Measurements from ENCODE around the gene PPIP5K1.

Gene PPIP5K1

DNA sequence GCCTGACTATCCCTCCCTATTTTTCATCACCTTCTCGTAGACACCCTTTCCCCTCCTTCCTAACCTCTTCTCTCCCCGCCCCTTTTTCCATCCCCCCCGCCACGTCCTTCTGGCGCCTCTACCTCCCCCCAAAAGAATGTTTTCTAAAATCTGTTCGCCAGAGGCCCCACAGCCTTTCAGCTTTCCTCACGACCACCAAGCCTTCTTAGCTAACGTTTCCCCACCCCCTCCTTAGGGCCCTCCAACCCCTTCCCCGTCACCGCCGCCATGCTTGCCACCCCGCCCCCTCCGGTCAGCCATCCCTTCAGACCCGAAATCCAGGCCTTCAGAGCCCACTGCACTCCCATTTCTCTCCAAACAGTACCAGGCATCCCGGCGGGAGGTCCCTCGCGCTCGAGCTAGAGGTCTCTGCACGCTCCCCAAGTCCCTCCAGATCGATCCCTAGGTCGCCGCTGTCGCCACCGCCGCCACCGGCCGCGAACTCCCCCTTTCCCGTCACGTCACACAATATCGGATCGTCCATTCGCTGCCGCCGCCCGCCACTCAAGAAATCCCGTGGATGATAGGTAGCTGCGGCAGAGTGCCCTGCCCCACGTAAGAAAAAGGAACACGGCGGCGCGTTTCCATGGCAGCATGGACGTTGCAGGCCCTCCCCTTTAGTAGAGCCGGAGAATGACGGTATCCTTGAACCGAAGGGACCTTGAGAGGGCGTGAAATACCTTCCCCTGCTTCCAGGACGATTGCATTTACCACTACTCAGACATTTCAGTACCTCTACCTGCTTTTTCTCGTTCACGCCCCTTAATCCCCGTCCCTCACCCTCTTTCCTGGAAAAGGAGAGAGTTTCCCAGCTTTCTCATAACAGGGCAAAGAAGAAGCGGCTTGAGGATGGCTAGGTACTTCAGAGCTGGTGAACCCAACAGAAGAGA is 97.1 kb downstream of the PPIP5K1 start, which contains the start of gene TP53BP1 (continued):
- TF ChIP-seq, protein P1, sequence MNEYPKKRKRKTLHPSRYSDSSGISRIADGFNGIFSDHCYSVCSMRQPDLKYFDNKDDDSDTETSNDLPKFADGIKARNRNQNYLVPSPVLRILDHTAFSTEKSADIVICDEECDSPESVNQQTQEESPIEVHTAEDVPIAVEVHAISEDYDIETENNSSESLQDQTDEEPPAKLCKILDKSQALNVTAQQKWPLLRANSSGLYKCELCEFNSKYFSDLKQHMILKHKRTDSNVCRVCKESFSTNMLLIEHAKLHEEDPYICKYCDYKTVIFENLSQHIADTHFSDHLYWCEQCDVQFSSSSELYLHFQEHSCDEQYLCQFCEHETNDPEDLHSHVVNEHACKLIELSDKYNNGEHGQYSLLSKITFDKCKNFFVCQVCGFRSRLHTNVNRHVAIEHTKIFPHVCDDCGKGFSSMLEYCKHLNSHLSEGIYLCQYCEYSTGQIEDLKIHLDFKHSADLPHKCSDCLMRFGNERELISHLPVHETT (tag by site-specific recombination; IDR thresholded peaks at IDR 0.05), result no peak
- TF ChIP-seq ZNF777 (tag by site-specific recombination; IDR thresholded peaks at IDR 0.05; ENCODE audit: borderline replicate concordance) (no peak), ZNF423 (tag by site-specific recombination; IDR thresholded peaks at IDR 0.05) (no peak), PRDM1 (tag by site-specific recombination; IDR thresholded peaks at IDR 0.05) (peak; percentile 47; the same call in 1 of the 2 replicates), ZNF19 (tag by site-specific recombination; IDR thresholded peaks at IDR 0.05; ENCODE audit: low read depth) (no peak), ZNF701 (tag by site-specific recombination; IDR thresholded peaks at IDR 0.05) (no peak), ZNF155 (tag by site-specific recombination; IDR thresholded peaks at IDR 0.05) (no peak), ZNF645 (tag by site-specific recombination; IDR thresholded peaks at IDR 0.05) (no peak), ZNF626 (tag by site-specific recombination; IDR thresholded peaks at IDR 0.05) (no peak), ZNF416 (tag by site-specific recombination; IDR thresholded peaks at IDR 0.05) (no peak), ZNF18 (tag by site-specific recombination; IDR thresholded peaks at IDR 0.05) (no peak), ZFP37 (tag by site-specific recombination; IDR thresholded peaks at IDR 0.05) (no peak), KLF16 (tag by site-specific recombination; IDR thresholded peaks at IDR 0.05) (peak; percentile 83), ZNF473 (tag by site-specific recombination; IDR thresholded peaks at IDR 0.05) (no peak), ZNF776 (tag by site-specific recombination; IDR thresholded peaks at IDR 0.05; ENCODE audit: borderline replicate concordance) (no peak), ZNF514 (tag by site-specific recombination; IDR thresholded peaks at IDR 0.05) (no peak), ZNF600 (tag by site-specific recombination; IDR thresholded peaks at IDR 0.05) (peak; percentile 72; the same call in 1 of the 2 replicates), ZNF658 (tag by site-specific recombination; IDR thresholded peaks at IDR 0.05) (no peak), ZNF548 (tag by site-specific recombination; IDR thresholded peaks at IDR 0.05) (no peak), RBAK (tag by site-specific recombination; IDR thresholded peaks at IDR 0.05) (no peak), GLIS1 (tag by site-specific recombination; IDR thresholded peaks at IDR 0.05) (peak; percentile 51; the same call in 1 of the 2 replicates), HOXC10 (CRISPR knock-in tag; IDR thresholded peaks at IDR 0.05) (no peak), ZNF239 (tag by site-specific recombination; IDR thresholded peaks at IDR 0.05) (no peak)
- TF ChIP-seq, protein P2, sequence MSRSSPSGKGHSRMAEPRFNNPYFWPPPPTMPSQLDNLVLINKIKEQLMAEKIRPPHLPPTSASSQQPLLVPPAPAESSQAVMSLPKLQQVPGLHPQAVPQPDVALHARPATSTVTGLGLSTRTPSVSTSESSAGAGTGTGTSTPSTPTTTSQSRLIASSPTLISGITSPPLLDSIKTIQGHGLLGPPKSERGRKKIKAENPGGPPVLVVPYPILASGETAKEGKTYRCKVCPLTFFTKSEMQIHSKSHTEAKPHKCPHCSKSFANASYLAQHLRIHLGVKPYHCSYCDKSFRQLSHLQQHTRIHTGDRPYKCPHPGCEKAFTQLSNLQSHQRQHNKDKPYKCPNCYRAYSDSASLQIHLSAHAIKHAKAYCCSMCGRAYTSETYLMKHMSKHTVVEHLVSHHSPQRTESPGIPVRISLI (tag by site-specific recombination; IDR thresholded peaks at IDR 0.05), result no peak
- TF ChIP-seq, protein P3, sequence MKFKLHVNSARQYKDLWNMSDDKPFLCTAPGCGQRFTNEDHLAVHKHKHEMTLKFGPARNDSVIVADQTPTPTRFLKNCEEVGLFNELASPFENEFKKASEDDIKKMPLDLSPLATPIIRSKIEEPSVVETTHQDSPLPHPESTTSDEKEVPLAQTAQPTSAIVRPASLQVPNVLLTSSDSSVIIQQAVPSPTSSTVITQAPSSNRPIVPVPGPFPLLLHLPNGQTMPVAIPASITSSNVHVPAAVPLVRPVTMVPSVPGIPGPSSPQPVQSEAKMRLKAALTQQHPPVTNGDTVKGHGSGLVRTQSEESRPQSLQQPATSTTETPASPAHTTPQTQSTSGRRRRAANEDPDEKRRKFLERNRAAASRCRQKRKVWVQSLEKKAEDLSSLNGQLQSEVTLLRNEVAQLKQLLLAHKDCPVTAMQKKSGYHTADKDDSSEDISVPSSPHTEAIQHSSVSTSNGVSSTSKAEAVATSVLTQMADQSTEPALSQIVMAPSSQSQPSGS (tag by site-specific recombination; IDR thresholded peaks at IDR 0.05; ENCODE audit: low read depth), result peak; percentile 67; the same call in 1 of the 2 replicates
- TF ChIP-seq, protein P4, sequence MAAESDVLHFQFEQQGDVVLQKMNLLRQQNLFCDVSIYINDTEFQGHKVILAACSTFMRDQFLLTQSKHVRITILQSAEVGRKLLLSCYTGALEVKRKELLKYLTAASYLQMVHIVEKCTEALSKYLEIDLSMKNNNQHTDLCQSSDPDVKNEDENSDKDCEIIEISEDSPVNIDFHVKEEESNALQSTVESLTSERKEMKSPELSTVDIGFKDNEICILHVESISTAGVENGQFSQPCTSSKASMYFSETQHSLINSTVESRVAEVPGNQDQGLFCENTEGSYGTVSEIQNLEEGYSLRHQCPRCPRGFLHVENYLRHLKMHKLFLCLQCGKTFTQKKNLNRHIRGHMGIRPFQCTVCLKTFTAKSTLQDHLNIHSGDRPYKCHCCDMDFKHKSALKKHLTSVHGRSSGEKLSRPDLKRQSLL (tag by site-specific recombination; IDR thresholded peaks at IDR 0.05), result no peak; the same call in 1 of the 2 replicates
- TF ChIP-seq, protein P5, sequence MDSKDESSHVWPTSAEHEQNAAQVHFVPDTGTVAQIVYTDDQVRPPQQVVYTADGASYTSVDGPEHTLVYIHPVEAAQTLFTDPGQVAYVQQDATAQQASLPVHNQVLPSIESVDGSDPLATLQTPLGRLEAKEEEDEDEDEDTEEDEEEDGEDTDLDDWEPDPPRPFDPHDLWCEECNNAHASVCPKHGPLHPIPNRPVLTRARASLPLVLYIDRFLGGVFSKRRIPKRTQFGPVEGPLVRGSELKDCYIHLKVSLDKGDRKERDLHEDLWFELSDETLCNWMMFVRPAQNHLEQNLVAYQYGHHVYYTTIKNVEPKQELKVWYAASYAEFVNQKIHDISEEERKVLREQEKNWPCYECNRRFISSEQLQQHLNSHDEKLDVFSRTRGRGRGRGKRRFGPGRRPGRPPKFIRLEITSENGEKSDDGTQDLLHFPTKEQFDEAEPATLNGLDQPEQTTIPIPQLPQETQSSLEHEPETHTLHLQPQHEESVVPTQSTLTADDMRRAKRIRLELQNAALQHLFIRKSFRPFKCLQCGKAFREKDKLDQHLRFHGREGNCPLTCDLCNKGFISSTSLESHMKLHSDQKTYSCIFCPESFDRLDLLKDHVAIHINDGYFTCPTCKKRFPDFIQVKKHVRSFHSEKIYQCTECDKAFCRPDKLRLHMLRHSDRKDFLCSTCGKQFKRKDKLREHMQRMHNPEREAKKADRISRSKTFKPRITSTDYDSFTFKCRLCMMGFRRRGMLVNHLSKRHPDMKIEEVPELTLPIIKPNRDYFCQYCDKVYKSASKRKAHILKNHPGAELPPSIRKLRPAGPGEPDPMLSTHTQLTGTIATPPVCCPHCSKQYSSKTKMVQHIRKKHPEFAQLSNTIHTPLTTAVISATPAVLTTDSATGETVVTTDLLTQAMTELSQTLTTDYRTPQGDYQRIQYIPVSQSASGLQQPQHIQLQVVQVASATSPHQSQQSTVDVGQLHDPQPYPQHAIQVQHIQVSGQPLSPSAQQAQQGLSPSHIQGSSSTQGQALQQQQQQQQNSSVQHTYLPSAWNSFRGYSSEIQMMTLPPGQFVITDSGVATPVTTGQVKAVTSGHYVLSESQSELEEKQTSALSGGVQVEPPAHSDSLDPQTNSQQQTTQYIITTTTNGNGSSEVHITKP (tag by site-specific recombination; IDR thresholded peaks at IDR 0.05), result peak; percentile 46; the same call in 1 of the 2 replicates

Data from HEK293 (cell line).